GM04504 (cell line): Measurements from ENCODE around the gene IL1RN.
"Not testable (repeated sequence)": the region's sequence is repeated elsewhere in the genome, so short reads cannot be mapped to it uniquely, and the experiment has no call there.

Experiments used
- DNase-seq: peaks from one replicate; pipeline ENCODE4 v3.0.0-alpha.2; 2012; ENCODE audit warnings: low read depth

Gene IL1RN, protein sequence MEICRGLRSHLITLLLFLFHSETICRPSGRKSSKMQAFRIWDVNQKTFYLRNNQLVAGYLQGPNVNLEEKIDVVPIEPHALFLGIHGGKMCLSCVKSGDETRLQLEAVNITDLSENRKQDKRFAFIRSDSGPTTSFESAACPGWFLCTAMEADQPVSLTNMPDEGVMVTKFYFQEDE

DNA sequence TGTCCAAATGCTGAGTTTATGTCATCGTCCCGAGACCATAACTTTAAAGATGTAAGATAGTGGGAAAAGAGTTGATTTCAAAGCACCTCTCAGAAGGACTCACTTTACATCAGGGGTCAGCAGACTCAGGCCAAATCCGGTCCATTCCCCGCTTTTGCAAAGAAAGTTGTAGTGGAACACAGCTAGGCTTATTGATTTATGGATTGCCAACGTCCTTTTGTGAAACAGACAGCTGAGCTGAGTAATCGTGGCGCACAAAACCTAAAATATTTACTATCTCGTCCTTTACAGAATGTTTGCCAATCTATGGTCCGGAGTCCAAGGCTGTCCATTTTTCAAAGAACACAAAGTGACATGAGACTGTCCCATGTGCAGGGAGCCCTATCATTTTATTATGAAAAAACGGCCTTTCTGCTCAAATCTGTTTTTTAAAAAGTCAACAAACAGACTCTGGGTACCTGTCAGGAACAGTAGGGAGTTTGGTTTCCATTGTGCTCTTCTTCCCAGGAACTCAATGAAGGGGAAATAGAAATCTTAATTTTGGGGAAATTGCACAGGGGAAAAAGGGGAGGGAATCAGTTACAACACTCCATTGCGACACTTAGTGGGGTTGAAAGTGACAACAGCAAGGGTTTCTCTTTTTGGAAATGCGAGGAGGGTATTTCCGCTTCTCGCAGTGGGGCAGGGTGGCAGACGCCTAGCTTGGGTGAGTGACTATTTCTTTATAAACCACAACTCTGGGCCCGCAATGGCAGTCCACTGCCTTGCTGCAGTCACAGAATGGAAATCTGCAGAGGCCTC is at the start of gene IL1RN:
Gene IL1RN (plus strand): TSS at position 754 of the 801 bp plus-strand sequence. CDS start 27 bp downstream, at position 781.
- no peak for DNase-seq

DNA sequence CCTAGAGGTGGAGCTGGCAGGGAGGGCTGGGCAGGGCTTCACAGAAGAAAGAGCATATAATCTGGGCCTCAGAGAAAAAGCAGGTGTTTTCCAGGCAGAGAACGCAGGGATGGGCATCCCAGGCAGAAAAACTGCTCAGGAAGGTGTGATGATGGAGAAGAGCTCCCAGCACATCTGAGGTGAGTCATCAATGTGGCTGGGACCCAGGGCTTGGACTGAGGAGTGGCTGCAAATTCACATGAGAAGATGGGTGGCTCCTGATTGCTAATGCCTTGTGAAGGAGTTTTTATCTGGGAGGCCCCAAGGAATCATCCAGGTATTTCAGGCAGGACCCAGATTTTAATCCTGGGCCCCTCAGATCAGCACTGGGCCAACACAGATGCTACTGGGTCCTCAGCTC is 49.5 kb upstream of the IL1RN start:
- DNase-seq: no peak

DNA sequence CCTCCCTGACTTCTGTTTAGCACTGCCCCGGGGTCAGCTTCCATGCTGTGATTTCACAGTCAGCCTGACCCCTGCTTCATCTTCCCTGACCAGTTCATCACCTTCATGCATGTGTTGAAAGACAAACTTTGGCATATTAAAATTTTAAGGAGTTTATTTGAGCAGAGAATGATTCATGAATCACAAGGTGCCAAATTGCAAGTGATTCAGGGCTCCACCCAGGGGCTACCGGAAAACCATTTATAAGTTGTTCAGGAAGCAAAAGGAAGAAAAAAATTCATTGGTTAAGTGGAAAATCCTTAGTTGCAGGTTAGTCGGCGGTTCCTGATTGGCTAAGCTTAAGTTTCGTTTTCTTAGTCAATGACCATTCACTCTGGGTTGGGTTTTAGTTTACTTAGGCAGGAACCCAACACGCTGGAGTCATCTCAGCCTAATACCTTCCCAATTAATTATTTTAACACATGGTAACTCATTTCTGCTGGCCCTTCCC is 49.0 kb upstream of the IL1RN start:
- no peak for DNase-seq

DNA sequence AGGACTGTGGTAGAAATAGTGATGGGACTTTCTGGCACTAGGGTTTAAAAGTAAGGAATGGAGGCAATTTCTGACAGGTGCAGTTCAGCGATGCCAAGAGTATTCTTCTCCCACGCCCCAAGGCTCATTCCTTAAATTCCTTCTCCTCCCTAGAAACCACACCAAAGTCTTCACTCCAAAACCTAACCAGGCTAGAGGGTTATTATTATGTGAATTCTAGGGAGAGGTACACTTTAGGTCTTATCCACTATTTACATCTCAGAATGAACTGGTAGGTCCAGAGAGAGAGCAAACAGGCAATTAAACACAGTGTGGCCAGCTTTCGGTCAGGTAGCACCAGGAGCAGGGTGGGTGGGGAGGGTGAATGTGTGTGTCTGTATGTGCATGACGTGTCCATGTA is 48.3 kb upstream of the IL1RN start:
- DNase-seq: no peak

DNA sequence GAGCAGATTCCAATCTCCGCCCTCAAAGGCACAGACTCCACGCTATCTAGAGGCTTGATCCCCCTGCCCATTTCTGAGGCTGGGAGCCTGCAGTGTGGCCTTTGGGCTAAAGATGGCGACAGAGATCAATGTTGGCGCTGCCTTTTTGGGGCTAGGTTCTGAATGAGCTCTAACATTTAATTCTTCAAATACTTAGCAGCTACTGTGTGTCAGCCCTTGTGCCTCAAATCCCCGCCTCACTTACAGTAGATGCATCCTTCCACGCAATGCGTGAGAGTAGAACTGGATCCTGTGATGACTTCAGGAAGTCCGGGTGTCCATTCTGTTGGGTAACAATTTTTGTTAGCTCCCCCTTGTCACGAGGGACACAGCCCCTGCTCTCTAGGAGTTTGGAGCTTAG is 47.3 kb upstream of the IL1RN start:
- DNase-seq: no peak

DNA sequence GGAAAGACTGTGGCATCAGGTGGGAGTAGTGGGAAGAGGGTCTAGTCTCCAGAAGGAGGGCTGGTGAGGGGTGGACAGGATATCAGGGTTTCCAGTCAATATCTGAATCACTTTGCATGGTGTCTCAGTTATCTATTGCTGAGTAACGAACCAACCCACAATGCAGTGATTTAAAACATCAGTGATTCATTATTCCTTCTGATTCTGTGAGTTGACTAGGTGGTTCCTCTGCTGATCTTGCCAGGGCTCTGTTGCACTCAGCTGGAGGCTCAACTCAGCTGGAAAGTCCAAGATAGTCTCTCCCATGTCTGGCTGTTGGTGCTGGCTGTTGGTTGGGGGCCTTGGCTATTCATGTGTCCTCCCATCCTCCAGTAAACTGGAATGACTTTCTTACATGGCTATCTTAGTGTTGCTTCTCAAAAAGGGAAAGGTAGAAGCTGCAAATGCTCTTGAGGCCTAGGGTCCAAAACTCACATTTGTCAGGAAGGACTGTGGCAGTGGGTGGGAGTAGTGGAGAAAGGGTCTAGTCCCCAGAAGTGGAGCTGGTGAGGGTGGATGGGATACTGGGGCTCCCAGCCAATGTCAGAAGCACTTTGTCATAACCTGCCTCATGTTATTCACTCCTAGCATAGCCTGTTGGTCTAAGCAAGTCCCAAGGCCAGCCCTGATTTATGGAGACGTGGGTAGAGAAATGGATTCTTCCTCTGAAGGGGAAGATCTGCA is 45.7 kb upstream of the IL1RN start:
- DNase-seq: no peak

DNA sequence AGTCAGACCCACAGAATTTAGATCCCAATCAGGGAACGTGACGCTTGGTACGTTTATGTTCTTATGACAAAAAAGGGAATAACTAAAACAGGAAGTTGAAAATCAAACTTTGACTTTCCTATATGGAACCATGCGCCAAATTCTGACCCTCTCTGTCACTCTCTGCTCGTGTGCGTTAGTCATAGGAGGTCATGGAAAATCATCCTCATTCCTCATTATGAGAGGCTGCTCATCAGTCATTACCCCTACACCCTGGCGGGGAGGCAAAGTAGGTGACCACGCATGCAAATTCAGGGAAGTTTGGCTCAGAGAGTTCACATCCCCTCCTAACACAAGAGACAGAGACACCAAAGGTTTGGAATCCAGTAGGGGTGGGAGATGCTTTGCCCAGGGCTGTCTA is 44.1 kb upstream of the IL1RN start:
- no peak for DNase-seq

DNA sequence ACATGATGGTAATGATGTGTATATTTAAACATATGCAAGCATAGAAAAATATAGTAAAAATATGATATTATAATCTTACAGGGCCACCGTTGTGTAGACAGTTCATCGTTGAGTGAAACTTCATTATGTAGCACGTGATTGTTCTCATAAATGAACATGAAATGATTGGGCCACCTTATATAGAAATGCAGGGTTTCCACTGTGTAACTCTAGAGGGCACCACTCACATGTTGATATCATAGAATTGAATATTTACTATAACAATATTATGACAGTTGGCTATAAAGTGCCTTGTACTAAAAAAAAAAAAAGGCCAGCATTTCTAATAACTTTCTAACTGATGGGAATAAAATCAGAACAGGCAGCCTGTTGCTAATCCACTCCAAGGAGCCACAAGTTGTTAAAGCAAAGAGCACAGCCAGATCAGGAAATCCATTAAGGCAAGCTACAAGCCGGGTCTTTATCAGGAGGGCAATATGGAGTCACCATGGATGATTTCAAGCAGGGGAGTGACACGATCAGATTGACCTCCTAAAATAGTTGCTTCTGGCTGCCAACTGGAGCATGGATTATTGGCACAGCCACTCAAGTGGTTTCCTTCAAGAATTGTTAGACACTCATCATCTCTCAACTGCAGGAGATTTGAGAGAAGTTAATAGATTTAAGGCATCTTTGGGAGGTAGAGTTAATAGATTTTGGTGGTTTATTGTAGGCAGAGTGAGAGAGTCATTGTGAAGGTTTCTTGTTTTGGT is 43.0 kb upstream of the IL1RN start:
- no peak for DNase-seq

DNA sequence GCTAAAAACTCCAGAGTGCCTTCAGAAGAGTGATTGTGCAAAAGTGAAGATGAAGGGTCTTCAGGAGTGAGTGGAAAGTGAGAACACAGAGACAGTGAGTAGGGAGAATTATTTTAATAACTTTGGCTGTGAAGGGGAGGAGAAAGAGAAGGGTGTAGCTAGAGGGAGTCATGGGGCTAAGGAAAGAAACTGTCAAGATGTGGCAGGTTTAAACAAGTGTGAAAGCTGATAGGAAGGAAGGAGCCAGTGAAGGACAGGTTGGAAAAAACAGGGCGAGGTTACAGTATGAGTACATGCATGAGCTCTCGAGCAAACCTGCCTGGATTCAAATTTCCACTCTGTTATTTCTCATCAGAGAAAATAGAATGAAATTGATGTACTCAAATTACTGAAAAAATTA is 41.9 kb upstream of the IL1RN start:
- DNase-seq: no peak

DNA sequence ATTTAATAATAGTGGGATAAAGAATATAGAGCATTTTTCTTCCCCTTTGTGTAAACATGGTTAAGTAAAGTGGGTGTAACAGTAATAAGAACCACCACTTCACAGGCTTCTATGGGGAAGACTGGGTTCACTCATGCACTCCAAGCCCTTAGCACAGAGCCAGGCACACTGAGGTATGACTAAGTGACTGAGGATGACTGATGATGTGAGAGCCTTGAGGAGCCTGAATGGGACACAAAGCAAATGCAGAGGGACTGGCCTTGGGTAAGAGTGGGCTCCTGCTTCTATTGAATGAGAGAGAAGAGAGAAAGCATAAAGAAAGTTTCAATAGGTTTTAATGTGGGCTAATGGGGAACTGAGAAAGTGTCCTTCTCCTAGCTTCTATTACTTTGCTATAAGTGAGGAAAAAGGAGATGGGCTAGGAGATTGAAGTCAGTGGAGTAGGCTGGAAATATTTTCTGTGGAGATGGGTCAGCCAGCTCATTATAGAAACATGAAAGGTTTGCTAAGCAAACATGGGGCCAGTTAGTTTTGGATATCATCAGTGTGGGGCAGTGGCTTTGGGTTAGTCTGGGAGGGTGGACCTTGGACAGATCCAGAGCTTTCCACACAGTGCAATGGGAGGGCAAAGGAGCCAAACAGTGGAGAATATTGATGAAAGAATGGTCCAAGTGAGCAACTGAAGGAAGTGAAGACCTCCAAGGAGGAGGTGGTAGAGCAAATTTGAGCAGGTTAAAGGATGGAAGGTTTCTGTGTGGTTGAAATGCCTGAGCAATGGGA is 39.0 kb upstream of the IL1RN start:
- no peak for DNase-seq

DNA sequence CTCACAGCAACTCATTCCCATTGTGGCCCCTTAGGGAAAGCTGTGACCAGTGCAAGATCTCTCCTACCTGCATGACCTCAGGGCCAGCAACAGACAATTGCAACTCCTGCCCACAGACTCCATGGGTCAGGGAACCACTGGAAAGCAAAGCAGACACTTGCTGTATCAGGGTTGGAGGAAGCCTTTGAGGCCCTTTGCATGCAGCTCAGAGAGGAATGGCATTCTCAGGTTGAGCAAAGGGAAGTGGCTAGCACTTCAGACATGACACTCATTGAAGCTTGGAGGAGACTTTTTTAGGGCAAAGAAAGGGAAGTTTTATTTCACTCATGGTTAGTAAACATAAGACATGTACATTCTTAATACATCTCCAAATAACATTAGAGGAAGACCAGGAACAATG is 37.5 kb upstream of the IL1RN start:
- DNase-seq: no peak

DNA sequence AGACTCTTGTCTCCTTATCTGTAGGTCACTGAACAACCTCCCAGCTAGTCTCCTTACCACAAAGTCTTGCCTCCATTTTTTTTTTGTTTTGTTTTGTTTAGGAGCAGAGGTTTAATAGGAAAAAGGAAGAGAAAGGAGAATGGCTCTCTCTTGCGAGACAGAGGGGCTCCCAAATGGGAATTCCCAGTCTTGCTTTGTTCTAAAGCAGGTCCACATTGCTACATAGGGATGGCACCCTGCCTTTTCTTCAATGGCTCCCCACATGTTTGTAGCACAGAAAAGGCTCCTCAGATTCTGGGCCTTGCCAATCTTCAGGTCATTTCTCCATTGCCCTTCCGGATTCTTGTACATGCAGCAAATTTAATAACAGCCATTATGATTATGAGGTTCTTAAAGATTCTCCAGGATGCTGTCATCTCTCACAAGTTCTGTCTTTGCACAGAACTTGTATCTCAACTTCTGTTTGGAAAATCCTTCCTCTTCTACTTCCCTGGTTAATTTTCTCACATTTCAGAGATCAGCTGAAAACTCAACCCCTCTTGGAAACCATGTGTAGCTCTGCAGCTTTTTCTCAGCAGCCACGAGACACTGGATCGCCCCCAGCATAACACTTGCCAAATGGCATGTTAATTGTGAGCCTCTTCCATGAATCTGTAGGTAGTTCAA is 36.0 kb upstream of the IL1RN start:
- DNase-seq: no peak

DNA sequence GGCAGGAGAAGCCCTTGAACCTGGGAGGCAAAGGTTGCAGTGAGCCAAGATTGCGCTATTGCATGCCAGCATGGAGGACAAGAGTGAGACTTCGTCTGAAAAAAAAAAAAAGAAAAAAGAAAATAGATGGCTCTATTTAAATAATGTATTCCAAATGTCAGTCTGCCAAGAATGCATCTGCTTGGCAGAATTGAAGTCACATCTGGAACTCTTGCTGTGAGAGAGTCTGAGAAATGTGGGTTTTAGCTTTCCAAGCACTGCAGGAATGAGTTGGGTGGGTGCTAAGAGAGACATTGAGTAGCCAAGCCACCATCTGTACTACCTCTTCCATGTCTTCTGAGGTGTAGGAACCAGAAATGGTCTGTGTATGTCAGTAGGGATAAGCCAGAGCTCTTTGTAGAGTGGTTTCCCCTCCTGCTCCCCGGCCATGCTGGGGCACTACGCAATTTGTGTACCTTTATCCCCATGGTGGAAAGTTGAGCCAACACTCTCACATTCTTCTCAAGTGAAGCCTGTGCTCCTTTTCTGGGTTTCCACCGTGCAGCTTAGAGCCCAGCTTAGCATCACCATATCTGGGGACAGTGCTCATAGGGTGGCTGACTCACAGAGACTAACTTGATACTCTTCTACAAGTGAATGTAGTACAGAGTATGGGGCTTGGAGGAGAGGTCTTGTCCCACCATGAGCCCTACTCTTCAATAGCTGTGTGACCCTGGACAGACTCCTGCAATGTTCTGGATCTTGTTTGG is 34.4 kb upstream of the IL1RN start:
- no peak for DNase-seq

DNA sequence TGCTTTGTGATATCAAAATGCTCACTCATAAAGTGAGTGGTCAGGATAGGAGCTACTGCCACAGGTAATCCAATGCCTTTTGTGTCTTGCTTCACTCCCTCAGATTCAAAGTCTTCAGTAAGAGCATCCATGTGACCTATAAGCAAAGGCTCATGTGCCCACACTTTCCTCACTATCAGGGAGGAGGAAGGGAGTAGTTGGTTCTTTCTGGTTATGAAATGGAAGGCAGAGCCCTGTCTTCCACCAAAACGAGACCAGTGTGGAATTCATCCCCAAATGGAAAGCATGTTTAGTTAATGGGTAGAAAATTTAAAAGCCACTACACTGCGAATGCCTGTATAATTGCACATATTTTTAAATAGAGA is 33.8 kb upstream of the IL1RN start:
- DNase-seq: no peak

DNA sequence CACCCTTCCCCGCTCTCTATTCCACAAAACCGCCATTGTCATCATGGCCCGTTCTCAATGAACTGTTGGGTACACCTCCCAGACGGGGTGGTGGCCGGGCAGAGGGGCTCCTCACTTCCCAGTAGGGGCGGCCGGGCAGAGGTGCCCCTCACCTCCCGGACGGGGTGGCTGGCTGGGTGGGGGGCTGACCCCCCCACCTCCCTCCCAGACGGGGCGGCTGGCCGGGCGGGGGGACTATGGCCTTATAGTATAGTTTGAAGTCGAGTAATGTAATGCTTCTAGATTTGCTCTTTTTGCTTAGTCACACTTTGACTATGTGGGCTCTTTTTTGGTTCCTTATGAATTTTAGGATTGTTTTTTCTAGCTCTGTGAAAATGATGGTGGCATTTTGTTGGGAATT is 31.1 kb upstream of the IL1RN start:
- not testable (repeated sequence) for DNase-seq

DNA sequence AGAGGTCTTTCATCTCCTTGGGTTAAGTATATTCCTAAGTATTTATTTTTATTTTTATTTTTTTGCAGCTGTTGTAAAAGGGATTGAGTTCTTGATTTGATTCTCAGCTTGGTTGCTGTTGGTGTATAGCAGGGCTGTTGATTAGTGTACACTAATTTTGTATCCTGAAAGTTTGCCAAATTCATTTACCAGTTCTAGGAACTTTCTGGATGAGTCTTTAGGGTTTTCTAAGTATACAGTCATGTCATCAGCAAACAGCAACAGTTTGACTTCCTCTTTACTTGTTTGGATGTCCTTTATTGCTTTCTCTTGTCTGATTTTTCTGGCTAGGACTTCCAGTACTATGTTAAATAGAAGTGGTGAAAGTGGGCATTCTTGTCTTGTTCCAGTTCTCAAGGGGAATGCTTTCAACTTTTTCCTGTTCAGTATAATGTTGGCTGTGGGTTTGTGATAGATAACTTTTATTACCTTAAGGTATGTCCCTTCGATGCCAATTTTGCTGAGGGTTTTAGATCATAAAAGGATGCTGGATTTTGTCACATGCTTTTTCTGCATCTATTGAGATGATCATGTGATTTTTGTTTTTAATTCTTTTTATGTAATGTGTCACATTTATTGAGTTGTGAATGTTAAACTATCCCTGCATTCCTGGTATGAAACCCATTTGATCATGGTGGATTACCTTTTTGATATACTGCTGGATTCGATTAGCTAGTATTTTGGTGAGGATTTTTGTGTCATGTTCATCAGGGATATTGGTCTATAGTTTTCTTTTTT is 30.4 kb upstream of the IL1RN start:
- DNase-seq: not testable (repeated sequence)

DNA sequence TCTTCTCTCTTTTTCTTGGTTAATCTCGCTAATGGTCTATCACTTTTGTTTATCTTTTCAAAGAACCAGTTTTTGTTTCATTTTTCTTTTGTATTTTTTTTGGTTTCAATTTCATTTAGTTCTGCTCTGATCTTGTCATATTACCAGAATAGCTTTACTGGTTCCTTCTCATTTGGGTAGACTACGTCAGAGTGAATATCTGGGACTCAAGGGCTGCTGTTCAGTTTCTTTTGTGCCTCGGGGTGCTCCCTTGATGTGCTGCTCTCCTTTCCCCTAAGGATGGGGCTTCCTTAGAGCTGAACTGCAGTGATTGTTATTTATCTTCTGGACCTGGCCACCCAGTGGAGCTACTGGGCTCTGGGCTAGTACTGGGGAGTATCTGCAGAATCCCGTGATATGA is 29.4 kb upstream of the IL1RN start:
- DNase-seq: no peak

DNA sequence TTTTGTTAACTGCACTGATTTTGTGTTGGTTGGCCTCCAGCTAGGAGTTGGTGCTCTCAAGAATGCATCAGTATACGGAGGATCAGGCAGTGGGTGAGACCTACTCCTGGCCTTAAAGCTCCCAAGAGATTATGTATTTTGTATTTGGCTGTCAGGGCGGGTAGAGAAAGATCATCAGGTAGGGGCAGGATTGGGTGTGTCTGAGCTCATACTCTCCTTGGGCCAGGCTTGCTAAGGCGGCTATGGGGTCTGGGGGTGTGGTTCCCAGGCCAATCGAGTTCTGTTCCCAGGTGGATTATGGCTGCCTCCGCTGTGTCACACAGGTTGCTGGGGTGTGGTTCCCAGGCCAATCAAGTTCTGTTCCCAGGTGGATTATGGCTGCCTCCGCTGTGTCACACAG is 28.9 kb upstream of the IL1RN start:
- DNase-seq: no peak

DNA sequence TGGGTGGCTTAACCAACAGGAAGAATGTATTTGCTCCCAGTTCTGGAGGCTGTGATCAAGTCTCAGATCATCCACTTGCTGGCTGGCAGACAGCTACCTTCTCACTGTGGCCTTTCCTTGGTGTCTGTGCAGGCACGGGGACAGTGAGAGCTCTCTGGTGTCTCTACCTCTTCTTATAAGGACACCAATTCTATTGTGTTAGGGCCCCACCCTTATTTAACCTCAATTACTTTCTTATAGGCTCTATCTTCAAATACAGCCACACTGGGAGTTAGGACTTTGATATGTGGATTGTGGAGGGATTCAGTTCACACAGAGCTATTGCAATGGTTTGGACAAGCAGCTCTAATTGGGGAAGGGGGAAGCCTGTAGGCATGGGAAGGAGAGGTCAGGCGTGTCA is 25.3 kb upstream of the IL1RN start:
- DNase-seq: no peak

DNA sequence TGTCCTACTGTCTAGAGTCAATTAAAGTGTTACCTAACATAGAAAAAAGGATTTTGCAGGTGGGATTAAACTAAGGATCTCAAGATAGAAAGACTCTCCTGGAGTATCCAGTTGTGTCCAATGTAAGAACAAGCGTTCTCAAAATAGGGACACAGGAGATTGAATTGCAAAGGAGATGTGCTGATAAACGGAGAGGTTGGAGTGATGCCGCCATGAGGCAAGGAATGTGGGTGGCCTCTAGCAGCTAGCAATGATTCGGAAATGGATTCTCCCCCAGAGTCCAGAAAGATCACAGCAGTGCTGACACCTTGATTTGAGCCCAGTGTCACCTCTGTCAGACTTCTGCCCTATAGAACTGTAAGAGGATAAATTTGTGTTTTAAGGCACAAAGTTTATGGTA is 24.1 kb upstream of the IL1RN start:
- no peak for DNase-seq
